Subcutaneous abdominal adipose tissue (tissue), 5 donors: ENCODE measurements around the gene TOM1L2.

ENCODE experiments used
- H3K27ac ChIP-seq: one replicate; pipeline ENCODE4 v1.7.0; 2013; ENCODE audit warnings: low read depth, mild to moderate bottlenecking, inconsistent platforms, low read length, moderate library complexity
- H3K27me3 ChIP-seq, 5 donors: one replicate each; pipeline ENCODE4 v1.7.0; 2013; ENCODE audit warnings: low read length in 5 of 5, inconsistent platforms in 1 of 5; ENCODE audit not compliant: control insufficient read depth in 5 of 5, insufficient read depth in 4 of 5
- H3K36me3 ChIP-seq, 5 donors: one replicate each; pipeline ENCODE4 v1.7.0; 2013; ENCODE audit warnings: low read length in 5 of 5; ENCODE audit not compliant: control insufficient read depth in 5 of 5, insufficient read depth in 5 of 5
- H3K4me1 ChIP-seq, 5 donors: one replicate each; pipeline ENCODE4 v1.7.0; 2013; ENCODE audit warnings: low read length in 5 of 5, mild to moderate bottlenecking in 3 of 5, moderate library complexity in 1 of 5; ENCODE audit not compliant: control insufficient read depth in 5 of 5, insufficient read depth in 5 of 5
- H3K4me3 ChIP-seq, 5 donors: one replicate each; pipeline ENCODE4 v1.7.0; 2013; ENCODE audit warnings: low read length in 5 of 5, low read depth in 1 of 5
- H3K9ac ChIP-seq, 5 donors: one replicate each; pipeline ENCODE4 v1.7.0; 2013; ENCODE audit warnings: low read length in 5 of 5, mild to moderate bottlenecking in 4 of 5, moderate library complexity in 3 of 5
- H3K9me3 ChIP-seq, 5 donors: one replicate each; pipeline ENCODE4 v1.7.0; 2013; ENCODE audit warnings: low read length in 5 of 5; ENCODE audit not compliant: control insufficient read depth in 5 of 5
- donor health status: healthy.
- donor health status: healthy.
- donor health status: healthy.
- donor health status: healthy.
- donor health status: healthy.

Gene TOM1L2

DNA sequence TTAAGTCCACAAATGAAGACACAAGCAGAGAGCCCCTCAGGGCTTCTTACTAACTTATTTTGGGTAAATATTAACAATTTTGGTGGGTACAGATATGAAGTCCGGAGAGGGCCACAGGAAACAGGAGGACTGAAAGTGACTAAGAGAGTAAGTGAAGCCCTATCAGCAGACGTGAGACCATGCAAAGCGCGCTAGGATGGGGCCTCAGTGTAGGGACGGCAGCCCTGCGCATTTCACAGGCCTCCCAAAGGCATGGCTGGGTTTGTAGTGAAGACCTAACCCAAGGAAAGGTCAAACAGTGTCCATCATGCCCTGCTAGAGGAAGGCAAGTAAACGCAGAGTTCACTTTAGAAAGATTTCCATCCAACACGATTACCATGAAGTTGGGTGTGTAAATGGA, 75.5 kb downstream of the TOM1L2 start:
- H3K4me3 ChIP-seq, result no peak overlapping the region
- no peak overlapping the region for H3K27ac ChIP-seq
- no peaks in the 10 kb centered on the region for H3K9me3 ChIP-seq
- no peaks in the 10 kb centered on the region for H3K27me3 ChIP-seq
- peaks cover 13 to 40% (median 28%) of the 10 kb centered on the region in 5 donors for H3K4me1 ChIP-seq
- H3K36me3 ChIP-seq, result peaks cover 0 to 53% (median 36%) of the 10 kb centered on the region in 5 donors
- no peak overlapping the region for H3K9ac ChIP-seq

DNA sequence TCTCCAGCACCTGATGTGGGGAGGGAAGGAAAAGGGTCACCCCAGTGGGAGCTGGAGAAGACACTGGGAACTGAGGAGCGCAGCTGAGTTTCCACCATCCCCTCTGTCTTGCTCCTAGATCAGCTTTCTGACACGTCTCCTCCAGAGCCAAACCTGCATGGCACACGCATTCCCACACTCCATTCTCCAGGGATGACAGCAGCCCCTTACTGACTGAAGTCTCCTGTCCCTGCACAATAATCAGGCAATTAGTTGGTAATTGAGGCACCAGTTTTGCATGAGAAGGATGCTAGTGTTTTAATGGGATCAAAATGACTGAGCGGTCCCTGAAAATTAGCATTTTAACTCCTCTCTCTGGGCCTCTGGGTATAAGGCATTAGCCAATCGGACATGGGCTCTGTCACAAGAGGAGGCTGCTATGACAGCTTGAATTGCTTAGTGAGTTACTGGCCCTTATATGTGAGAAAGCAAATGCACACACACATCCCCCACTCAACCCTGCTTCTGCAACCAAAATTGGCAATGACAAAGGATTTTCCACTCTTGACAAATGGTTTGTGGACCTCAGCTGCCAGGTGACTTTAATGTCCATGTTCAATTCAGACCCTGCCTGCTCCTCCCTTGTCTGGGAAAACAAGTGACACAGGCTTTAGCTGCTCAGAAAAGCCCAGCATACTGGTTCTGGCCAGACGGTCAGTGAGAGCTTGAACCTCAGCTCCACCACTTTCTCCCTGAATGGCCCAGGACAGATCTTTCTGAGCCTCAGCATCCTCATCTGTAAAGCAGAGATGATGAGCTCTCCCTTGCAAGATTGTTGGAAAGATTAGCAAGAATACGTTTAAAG, 78.2 kb downstream of the TOM1L2 start:
- peaks cover 0 to 62% (median 36%) of the 10 kb centered on the region in 5 donors for H3K36me3 ChIP-seq
- H3K4me1 ChIP-seq, result peaks cover 0 to 19% (median 1%) of the 10 kb centered on the region in 5 donors
- H3K9me3 ChIP-seq, result no peaks in the 10 kb centered on the region
- H3K27ac ChIP-seq, result no peak overlapping the region
- no peak overlapping the region for H3K4me3 ChIP-seq
- no peak overlapping the region for H3K9ac ChIP-seq
- no peaks in the 10 kb centered on the region for H3K27me3 ChIP-seq

DNA sequence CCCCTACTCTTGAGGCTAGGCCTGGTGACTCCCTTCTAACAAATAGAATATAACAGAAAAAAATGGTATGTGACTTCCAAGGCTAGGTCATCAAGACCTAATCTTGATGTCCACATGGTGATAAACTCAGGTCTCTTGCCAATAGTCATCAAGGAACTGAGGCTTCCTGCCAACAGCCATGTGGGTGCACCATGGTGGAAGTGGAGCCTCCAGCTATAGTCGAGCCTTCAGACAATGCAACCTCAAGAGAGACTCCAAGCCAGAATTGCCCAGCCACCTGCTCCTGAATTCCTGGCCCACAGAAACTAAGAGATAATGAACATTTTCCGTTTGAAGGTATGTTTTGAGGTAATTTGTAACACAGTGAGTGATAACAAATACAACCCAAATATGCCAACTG, 79.5 kb downstream of the TOM1L2 start:
- Histone ChIP-seq H3K9ac (no peak overlapping the region), H3K27ac (no peak overlapping the region), H3K36me3 (peaks cover 0 to 59% (median 33%) of the 10 kb centered on the region in 5 donors), H3K27me3 (no peaks in the 10 kb centered on the region), H3K9me3 (no peaks in the 10 kb centered on the region), H3K4me1 (peaks cover 0 to 16% (median 10%) of the 10 kb centered on the region in 5 donors), H3K4me3 (no peak overlapping the region)

DNA sequence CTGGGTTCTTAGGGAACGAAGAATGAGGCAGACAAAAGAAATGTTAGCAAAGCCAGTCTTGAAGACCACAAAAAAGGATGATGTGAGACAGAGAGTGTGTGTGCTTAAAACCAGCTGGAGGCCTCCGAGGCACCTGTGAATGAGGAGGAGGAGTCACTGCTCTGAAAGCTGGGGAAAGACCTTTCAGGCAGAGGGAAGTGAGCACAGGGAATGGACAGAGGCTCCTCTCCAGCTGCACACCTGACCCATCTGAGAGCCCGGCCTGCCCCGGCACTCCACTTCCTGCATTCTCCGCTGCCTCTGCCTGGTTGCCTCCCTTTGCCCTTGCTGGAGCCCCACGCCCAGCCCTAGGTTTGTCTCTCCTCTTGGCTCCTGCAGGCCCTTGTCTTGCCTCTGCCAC, 80.2 kb downstream of the TOM1L2 start:
- no peak overlapping the region for H3K27ac ChIP-seq
- no peak overlapping the region for H3K4me3 ChIP-seq
- H3K4me1 ChIP-seq, result peaks cover 0 to 11% (median 9%) of the 10 kb centered on the region in 5 donors
- no peaks in the 10 kb centered on the region for H3K9me3 ChIP-seq
- H3K36me3 ChIP-seq, result peaks cover 0 to 58% (median 32%) of the 10 kb centered on the region in 5 donors
- no peak overlapping the region for H3K9ac ChIP-seq
- H3K27me3 ChIP-seq, result no peaks in the 10 kb centered on the region

DNA sequence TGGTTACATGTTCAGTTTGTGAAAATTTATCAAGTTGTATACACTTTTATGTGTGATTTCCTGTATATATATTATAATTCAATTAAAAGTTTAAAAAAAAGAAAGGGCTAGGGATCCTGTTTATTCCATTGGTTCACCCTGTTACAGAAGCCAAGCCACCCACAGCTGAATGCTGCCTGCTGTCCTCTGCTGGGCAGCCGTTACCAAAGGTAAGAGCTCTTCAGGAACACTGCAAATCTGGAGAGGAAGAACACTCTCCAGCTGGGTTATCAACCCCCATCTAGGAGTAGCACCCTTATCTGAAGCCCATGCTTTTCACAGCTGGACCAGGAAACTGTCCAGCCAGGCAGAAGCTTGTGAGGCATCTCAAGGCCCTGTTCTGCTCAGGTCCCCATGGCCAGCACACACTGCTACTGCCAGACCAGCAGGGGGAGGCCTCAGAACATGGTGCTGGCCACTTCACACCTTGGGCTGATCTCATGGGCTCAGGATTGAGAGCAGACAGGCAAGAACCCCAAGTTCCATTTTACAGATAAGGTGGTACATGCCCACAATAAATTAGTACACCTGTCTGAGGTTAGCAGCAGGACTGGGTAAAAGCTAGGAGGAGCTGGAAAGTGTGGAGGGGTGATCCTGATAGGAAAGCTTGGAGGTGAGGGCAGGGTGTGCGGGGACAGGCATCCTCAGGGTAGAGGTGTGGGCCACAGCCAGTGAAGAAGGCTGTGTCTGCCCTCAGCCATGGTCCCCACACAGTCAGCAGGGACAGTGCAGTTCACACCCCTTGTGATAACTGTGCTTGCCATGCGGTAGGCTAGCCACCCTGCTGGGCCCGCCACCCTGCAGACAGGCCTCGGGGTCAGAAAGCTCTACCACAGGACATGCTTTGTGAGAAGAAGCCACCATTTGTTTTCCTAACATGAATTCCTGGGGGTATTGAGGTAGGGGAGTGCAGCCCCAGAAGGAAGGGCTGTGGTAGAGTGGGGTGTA, 81.1 kb downstream of the TOM1L2 start:
- Histone ChIP-seq H3K4me3 (no peak overlapping the region), H3K36me3 (peaks cover 0 to 49% (median 25%) of the 10 kb centered on the region in 5 donors), H3K27ac (no peak overlapping the region), H3K9me3 (no peaks in the 10 kb centered on the region), H3K4me1 (peaks cover 0 to 18% (median 14%) of the 10 kb centered on the region in 5 donors), H3K9ac (no peak overlapping the region), H3K27me3 (no peaks in the 10 kb centered on the region)

DNA sequence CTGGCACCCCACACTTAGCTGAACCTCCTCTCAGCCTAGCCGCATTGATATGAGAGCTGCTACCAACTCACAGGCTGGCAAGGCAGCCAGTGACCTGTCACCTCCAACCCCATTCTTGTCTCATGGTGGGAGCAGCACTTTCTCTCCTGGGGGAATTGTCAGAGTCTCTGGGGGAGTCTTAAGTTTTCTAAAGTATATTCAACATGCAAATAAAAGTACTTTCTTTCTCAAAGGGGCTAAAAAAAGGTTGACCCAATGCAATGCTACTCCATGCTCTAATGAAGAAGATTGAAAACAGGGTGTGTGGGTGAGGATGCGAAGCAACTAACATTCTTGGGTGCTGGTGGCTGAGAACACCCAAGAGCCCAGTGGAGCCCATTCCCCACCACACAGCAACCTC, 82.3 kb downstream of the TOM1L2 start:
- Histone ChIP-seq H3K4me1 (peaks cover 0 to 19% (median 17%) of the 10 kb centered on the region in 5 donors), H3K27ac (no peak overlapping the region), H3K9me3 (no peaks in the 10 kb centered on the region), H3K9ac (no peak overlapping the region), H3K36me3 (peaks cover 0 to 41% (median 19%) of the 10 kb centered on the region in 5 donors), H3K27me3 (no peaks in the 10 kb centered on the region), H3K4me3 (no peak overlapping the region)

DNA sequence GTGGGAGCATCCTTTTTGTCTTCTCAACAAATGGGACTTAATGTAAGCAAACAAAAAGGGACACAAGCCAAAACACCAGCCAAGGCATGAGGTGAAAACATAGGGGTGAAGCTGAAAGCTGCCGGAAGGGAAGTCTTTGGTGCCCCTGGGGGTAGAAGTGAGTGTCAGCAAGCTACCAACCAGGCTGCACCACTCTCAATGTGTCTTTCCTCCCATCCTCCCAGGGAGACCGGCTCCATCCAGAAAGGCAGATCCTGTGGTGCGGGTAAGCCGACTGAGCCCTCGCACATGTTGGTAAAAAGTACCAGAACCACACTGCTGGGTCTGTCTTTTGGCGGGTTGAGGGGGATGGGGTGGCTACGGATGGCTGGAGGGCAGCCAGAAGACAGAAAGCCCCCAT, 83.4 kb downstream of the TOM1L2 start:
- H3K9me3 ChIP-seq, result no peaks in the 10 kb centered on the region
- H3K27ac ChIP-seq, result no peak overlapping the region
- H3K27me3 ChIP-seq, result no peaks in the 10 kb centered on the region
- H3K4me3 ChIP-seq, result no peak overlapping the region
- H3K9ac ChIP-seq, result no peak overlapping the region
- peaks cover 0 to 19% (median 17%) of the 10 kb centered on the region in 5 donors for H3K4me1 ChIP-seq
- H3K36me3 ChIP-seq, result peaks cover 0 to 43% (median 24%) of the 10 kb centered on the region in 5 donors

DNA sequence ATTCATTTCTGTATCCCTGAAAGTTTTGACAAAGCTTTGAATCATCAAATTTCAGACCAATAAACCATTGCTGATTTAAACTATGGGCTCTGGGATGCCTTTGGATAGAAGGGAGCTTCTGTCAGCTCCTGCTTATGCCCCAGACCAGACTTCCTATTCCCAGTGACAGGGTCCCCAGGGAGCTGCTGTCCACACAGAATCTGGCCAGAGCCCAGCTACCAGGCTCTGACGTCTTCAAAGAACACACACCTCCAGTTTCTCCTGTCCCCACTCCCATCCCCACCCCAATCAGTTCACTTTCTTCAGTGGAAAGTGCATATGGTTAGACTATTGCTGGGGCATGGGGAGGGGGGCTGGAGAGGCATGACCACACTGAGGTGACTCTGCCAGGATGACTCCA, 83.8 kb downstream of the TOM1L2 start:
- Histone ChIP-seq H3K4me3 (no peak overlapping the region), H3K4me1 (peaks cover 0 to 19% (median 17%) of the 10 kb centered on the region in 5 donors), H3K27me3 (no peaks in the 10 kb centered on the region), H3K9me3 (no peaks in the 10 kb centered on the region), H3K36me3 (peaks cover 0 to 42% (median 22%) of the 10 kb centered on the region in 5 donors), H3K27ac (no peak overlapping the region), H3K9ac (no peak overlapping the region)

DNA sequence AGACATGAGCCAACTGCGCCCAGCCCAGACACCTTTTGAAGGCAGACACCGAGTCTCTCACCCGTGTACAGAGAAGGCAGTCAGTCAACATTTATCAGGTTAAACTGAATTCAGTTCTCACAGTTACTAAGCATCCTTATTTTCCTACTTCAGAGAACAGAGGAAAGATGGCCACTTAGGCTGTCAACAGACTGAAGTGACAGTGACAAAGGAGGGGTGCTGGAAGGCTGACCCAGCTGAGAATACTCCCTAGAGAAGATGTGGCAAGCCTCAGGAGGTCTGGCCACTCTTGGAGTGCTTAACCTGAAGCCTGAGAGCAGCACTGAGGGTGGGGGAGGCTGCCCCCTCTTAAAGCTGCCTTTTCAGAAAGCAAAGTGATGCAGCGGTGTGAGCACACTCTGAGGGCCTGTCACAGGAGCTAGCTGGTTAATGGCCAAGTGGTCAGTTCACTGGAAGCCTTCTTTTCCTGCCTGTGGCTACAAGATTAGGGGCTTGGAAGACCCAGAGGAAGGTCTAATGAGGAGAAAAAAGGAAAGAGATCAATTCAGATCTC, 84.4 kb downstream of the TOM1L2 start:
- no peak overlapping the region for H3K9ac ChIP-seq
- no peak overlapping the region for H3K27ac ChIP-seq
- H3K9me3 ChIP-seq, result no peaks in the 10 kb centered on the region
- no peaks in the 10 kb centered on the region for H3K27me3 ChIP-seq
- peaks cover 0 to 42% (median 21%) of the 10 kb centered on the region in 5 donors for H3K36me3 ChIP-seq
- H3K4me1 ChIP-seq, result peaks cover 0 to 19% (median 17%) of the 10 kb centered on the region in 5 donors
- H3K4me3 ChIP-seq, result no peak overlapping the region
